OCI-LY1 (cell line): Measurements from ENCODE around the gene EIPR1.
"Not testable (repeated sequence)": the region's sequence is repeated elsewhere in the genome, so short reads cannot be mapped to it uniquely, and the experiment has no call there.

Experiments
- CTCF ChIP-seq: fragments of 200-600 bp; sonication (generic), shearing (Covaris generic); IDR thresholded peaks from 2 replicates; pipeline ENCODE4 v1.5.1; 2017; ENCODE audit warnings: mild to moderate bottlenecking, antibody characterized with exemption, low read length, moderate library complexity, mixed read lengths
- EZH2 ChIP-seq: fragments of 200-600 bp; sonication (generic), shearing (Covaris generic); IDR thresholded peaks from 2 replicates; pipeline ENCODE4 v1.8.0; 2017; ENCODE audit warnings: borderline replicate concordance, mixed run types, mild to moderate bottlenecking, antibody characterized with exemption, low read length, moderate library complexity, mixed read lengths

GRCh38 chr2:3180909-3181221, 196.8 kb downstream of the EIPR1 start:
- not testable (repeated sequence) for TF ChIP-seq CTCF, EZH2
